NCI-H146 treated with DMSO at 0.1 percent for 48 hours (cell line): ENCODE results near the gene PIP5K1C.
"Not testable (repeated sequence)": the region's sequence is repeated elsewhere in the genome, so short reads cannot be mapped to it uniquely, and the experiment has no call there.

Experiments
- DNase-seq: peaks from one replicate; lab custom pipeline; 2025; ENCODE audit not compliant: unreplicated experiment; lab: John Stamatoyannopoulos, UW

Gene PIP5K1C

GRCh38 chr19:3628766-3629165 is 71.5 kb downstream of the PIP5K1C start:
- DNase-seq = not testable (repeated sequence)

- DNase-seq = no peak
Measured at GRCh38 chr19:3627351-3627723, 72.9 kb downstream of the PIP5K1C start.

GRCh38 chr19:3626473-3627350 is 73.6 kb downstream of the PIP5K1C start, which contains the start of gene CACTIN:
CACTIN (minus strand) TSS chr19:3626790; CDS start chr19:3626762, 28 bp downstream.
- peak; percentile 85 for DNase-seq

DNA sequence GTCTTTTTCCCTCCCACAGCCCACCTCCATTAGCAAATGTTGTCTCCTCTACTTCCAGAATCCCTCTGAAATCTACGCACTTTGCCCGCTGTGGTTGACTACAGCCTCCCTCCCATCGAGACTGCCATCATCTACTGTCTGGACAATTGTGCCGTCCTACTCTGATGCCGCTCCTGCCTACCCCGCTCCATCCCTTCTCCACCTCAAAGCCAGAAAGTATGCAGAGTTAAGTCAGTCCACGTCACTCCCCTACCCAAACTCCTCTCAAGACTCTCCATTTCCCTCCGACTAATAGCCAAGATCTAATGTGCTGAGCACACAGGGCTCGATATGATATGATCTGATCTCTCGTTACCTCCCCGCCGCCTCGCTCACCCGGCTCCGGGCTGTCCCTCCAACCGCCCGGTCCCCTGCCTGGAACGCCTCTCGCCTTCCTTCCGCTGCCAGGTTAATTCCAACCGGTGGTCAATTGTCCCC is 74.2 kb downstream of the PIP5K1C start:
- no peak for DNase-seq

GRCh38 chr19:3623716-3624115 is 76.6 kb downstream of the PIP5K1C start:
- DNase-seq = no peak

DNA sequence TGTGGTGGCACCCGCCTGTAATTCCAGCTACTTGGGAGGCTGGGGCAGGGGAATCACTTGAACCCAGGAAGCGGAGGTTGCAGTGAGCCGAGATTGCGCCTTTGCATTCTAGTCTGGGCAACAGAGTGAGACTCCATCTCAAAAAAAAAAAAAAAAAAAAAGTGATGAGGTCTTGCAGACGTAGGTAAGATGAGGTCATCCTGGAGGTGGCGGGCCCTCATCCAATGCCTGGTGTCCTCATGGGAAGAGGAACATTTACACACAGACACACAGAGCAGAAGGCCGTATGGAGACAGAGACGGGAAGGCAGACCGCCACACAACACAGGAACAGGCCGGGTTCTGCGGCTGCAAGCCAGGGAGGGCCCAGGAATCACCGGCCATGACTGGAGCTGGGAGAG is 78.0 kb downstream of the PIP5K1C start:
- DNase-seq = no peak

DNA sequence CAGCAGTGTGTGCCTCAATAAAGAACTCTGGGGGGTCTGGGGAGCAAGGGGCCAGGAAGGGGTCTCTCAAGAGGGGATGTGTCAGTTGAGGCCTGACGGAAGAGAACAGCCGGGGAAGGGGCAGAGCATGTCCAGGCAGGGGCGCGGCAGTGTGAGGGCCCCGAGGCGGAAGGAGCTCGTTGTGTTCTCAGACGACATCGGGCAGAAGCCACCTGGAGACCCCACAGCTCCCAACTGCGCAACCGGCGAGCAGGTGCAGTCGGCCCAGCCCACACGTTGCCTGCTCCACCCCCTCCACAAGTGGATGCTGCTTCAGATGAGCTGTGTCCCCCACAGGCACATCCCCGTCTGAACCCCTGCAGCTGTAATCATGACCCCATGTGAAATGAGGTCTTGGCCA is 78.6 kb downstream of the PIP5K1C start:
- no peak for DNase-seq

GRCh38 chr19:3620817-3621547 is 79.3 kb downstream of the PIP5K1C start:
- DNase-seq = no peak

GRCh38 chr19:3620145-3620816 is 80.0 kb downstream of the PIP5K1C start:
- no peak for DNase-seq

DNA sequence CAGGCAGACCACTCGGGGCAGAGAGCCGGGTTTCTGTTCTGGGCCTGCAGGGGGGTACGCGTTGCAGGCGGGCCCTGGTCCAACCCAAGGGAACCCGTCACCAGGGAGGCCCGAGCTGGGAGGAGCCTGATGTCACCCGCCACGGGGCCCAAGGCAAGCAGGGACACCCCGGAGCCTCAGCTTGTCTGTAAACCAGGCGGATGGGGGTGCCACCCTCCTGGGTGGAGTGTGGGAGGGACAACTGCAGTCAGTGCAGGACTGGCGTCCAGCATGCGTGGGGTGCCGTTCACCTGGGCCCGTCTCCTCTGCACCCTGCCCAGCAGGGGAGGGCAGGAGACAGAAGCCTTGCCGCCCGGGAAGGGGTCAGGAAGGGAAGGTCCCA is 80.6 kb downstream of the PIP5K1C start:
- DNase-seq = no peak

- no peak for DNase-seq
Measured at GRCh38 chr19:3618811-3619630, 81.2 kb downstream of the PIP5K1C start.

GRCh38 chr19:3618144-3618810 is 82.0 kb downstream of the PIP5K1C start:
- no peak for DNase-seq

- DNase-seq = no peak
Measured at GRCh38 chr19:3617463-3617862, 82.8 kb downstream of the PIP5K1C start.

DNA sequence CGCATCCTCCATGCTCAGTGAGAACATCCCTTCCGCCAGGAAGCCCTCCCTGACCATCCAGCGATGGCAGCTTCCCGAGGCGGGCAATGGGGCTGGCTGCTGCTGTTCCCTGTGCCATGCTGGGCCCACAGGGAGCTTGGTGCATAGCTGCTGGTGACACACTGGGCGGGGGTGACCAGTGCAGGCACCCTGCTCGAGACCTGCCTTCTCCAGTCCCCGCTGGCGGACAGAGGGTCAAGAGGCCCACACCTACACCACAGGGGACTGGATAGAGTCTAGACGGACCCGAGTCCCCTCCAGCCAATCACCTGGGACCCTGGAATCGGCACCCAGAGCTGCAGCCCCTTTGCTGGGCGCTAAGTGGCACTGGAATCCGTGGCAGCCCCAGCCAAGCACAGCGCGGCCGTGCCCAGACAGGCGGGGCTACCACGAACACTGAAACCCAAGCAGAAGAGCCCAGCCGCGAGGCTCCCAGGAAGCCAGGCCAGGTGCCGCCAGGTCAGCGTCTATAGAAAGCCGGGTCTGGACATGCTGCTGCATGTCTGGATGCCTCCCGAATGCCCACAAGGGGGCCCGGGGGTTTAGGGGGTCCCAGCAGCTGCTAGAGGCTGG is 84.6 kb downstream of the PIP5K1C start:
- no peak for DNase-seq

- DNase-seq = no peak
Measured at GRCh38 chr19:3614858-3615505, 85.3 kb downstream of the PIP5K1C start.

- DNase-seq = no peak
Measured at GRCh38 chr19:3613818-3614661, 86.2 kb downstream of the PIP5K1C start.

DNA sequence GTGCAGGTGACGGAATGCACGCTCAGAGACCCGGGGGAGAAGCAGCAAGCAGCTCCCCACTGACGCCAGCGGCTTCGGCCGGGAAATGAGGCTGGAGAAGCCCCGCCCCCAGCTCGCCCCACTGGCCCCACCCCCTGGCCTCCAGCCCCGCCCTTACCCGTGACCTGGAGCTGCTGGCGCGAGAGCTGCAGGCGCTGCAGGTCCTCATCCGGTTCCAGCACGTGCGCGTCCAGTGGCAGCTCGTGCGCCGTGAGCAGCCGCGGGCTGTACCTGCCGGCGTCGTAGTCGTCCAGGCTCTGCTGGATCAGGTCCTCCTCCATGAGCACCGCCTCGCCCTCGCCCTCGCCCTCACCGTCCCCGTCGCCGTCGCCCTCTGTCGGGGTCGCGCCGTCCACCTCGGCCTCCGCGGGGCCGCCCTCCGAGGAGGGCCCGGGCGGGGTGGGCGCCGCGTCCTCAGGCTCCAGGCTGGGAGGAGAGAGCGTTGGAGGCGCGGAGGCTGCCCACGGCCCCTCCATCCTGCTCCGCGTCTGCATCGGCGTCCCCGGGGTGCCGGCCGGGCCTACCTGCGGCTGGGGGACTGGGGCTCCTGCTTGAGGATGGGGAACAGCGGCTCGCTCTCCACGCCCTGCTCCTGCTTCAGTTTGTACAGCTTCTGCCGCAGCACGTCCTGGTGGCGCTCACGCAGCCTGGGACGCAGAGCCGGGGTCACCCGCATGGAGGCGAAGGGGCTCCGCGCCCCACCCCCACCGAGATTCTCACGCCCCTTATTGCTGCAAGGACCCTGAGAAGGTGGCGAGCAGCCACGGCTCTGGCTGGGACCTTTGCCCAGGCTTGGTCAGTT is 87.1 kb downstream of the PIP5K1C start:
- DNase-seq = no peak
